Stimulated activated CD8-positive, alpha-beta memory T cell treated with anti-CD3 and anti-CD28 coated beads, Interleukin-2, amount 100 ng/mL, for 1 hour (primary cell): Measurements from ENCODE around the gene CABCOCO1.
A peak's percentile ranks its signal among the peaks of the same experiment; 100 is the strongest.
"Not testable (repeated sequence)": the region's sequence is repeated elsewhere in the genome, so short reads cannot be mapped to it uniquely, and the experiment has no call there.

ENCODE experiments used
- DNase-seq, 2 donors: peaks; one replicate each; pipeline ENCODE4 v3.0.0-alpha.2; 2020; ENCODE audit warnings: low read depth in 2 of 2

Gene CABCOCO1

GRCh38 chr10:61712105-61712504 lies 49.4 kb downstream of the CABCOCO1 start:
- not testable (repeated sequence) for DNase-seq

DNA sequence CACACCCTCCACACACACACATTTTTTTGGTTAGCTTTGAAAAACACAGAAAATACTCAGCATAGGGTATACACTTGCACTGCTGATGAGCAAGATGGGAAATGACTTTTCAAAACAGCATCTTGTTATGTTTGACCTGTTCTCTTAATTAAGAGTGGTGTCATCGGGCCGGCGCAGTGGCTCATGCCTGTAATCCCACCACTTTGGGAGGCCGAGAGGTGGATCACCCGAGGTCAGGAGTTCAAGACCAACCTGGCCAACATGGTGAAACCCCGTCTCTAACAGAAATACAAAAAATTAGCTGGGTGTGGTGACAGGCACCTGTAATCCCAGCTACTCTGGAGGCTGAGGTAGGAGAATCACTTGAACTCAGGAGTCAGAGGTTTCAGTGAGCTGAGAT lies 56.7 kb downstream of the CABCOCO1 start:
- not testable (repeated sequence) for DNase-seq

GRCh38 chr10:61719906-61720305 lies 57.2 kb downstream of the CABCOCO1 start:
- DNase-seq = no peak

DNA sequence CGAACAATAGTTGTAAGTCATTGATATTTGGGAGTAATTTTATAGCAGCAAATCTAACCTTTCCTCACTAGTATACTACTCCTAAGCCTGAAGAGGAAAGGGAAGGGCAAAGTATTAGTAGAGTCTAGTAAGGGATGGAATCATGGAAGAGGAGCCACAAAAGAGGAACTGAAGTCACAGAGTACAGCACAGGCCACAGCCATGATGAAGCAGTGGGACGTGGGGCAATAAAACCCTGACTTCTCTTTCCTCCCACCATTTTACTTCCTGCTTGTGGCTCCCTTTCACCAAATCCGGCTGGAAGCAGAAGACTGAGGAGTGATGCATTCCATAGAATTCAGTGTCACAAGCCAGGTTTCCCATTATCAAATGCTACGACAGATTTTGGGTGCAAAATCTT lies 58.7 kb downstream of the CABCOCO1 start:
- DNase-seq = no peak

DNA sequence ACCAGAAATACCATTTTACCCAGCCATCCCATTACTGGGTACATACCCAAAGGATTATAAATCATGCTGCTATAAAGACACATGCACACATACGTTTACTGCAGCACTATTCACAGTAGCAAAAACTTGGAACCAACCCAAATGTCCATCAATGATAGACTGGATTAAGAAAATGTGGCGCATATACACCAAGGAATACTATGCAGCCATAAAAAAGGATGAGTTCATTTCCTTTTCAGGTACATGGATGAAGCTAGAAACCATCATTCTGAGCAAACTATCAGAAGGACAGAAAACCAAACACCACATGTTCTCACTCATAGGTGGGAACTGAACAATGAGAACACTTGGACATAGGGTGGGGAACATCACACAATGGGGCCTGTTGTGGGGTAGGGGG lies 62.5 kb downstream of the CABCOCO1 start:
- DNase-seq = not testable (repeated sequence)

GRCh38 chr10:61729596-61729995 lies 66.9 kb downstream of the CABCOCO1 start:
- DNase-seq = no peak

GRCh38 chr10:61730671-61731070 lies 67.9 kb downstream of the CABCOCO1 start:
- no peak for DNase-seq

- DNase-seq = no peak
Observed at GRCh38 chr10:61731638-61732037, 68.9 kb downstream of the CABCOCO1 start.

DNA sequence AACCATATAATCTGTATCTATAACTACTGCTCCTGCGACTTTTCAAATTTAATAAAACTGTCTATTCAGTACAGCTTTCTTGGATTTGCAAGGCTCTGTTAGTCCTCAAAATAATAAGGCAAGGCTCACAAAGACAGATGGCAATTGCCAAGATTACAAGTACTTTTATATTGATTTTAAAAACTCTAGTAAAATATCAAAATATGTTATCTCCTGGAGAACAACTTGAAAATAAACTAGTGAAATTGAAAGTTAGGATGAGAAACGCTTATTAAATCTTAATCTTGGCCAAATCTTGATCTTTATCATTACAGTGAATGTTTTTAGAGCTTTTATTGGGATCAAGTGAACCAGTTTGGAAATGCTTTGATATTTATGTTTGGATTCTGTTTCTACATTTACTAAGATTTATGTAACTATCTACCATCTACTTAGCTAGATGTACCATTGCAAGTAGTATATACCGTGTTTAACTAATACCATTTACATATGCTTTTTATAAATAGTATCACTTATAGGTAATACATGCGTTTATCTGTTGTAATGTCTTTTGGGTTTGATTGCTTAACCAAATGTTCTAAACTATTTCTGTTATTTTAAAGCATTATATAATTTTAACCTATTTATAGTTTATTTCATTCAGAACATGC lies 70.0 kb downstream of the CABCOCO1 start:
- no peak for DNase-seq

GRCh38 chr10:61733358-61733940 lies 70.7 kb downstream of the CABCOCO1 start:
- no peak for DNase-seq

GRCh38 chr10:61735882-61736281 lies 73.2 kb downstream of the CABCOCO1 start:
- DNase-seq = no peak

GRCh38 chr10:61737455-61737854 lies 74.7 kb downstream of the CABCOCO1 start:
- DNase-seq = not testable (repeated sequence)

DNA sequence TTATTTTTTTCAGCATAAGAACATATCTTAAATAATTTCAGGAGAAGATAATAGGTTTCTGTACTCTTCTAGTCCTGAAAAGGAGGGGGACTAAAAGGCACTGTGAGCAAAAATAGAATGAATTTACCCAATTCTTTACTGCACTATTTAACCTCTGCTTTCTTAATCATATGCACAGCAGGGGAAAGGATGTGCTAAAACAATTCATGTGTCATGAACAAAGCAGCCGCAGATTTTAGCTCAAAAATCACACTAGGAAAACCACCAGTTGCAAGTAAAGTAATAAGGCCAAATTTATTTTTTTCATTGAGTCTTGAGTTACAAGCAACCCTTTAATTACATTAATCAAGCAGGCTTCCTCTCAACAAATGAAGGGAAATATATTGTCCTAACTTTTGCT lies 80.1 kb downstream of the CABCOCO1 start:
- no peak for DNase-seq

DNA sequence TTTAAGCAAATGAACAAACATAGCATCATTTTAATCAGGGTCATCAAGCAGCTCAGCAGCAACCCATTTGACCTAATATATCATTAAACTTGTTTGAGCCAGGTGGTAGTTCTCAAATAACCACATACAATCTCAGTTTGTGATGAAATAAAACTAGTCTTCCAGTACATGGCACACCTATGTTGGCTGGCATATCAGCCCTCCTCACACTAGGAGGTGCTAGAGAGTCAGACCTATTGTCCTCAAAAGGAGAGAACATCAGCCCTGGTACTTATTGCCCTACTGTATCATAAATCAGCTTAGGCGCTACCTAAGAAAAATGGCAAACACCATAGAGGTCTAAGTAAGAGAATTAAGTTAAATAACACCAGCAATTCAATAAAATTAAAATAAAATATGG lies 81.7 kb downstream of the CABCOCO1 start:
- no peak for DNase-seq

GRCh38 chr10:61746377-61746776 lies 83.6 kb downstream of the CABCOCO1 start:
- DNase-seq = no peak

DNA sequence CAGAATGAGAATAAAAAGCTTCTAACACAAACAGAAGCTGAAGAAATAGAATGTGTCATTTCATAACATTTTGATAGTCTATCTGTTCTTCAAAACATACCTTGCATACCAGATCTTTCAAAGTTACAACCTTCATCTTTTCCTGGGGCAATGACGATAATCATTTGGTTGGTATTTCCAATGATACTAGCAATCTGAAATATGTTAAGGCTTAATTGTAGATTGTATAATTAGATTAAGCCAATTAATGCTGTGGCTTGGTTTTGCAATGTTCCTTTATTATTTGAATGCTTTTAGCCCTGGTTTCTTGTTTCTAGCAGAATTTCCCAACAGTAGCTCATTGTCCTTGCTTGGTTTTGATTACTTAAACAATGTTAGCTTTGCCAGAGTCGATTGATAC lies 84.6 kb downstream of the CABCOCO1 start:
- no peak for DNase-seq

DNA sequence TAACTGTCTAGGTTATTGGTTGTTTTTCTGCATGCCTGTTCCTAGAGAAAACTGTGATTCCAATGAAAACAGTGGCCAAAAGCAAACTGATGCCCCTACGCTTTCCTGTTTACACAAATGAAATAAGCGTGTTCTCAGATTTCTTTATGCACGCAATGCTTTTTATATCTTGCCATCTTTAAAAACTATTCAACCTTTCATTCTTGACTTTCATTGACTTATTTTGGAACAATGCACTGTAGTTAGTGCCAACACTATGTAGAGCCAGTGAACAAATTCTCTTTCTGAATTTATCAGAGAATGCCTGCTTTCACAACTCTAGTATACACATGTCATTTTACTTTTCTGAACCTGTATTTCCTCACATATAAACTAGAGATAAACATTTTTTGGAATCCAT lies 86.6 kb downstream of the CABCOCO1 start:
- DNase-seq = no peak

DNA sequence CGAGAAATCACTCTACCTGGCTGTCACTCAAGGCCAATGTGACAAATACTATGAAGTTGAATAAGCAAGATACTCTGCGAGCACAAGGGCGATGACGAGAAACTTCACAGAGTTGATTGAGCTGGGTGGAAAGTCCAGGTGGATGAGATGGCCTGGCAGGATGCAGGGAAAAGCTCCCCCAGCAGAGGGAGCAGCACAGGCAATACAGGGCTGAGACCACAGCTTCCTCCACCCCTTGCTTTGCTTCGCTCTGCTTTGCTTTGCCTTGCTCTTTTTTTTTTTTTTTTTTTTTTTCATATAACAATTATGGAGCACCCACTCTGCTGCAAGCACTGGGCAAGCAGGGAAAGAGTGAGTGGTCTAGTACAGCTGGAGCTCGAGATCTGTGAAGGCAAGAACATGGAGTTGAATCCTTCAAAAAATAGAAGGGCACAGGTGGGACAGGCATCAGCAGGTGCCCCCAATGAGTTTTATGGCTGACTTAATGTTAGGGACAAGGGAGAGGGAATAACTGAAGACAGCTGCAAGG lies 88.3 kb downstream of the CABCOCO1 start:
- peak; percentile 6 to 43 for DNase-seq

GRCh38 chr10:61751599-61751998 lies 88.9 kb downstream of the CABCOCO1 start:
- DNase-seq = no peak

DNA sequence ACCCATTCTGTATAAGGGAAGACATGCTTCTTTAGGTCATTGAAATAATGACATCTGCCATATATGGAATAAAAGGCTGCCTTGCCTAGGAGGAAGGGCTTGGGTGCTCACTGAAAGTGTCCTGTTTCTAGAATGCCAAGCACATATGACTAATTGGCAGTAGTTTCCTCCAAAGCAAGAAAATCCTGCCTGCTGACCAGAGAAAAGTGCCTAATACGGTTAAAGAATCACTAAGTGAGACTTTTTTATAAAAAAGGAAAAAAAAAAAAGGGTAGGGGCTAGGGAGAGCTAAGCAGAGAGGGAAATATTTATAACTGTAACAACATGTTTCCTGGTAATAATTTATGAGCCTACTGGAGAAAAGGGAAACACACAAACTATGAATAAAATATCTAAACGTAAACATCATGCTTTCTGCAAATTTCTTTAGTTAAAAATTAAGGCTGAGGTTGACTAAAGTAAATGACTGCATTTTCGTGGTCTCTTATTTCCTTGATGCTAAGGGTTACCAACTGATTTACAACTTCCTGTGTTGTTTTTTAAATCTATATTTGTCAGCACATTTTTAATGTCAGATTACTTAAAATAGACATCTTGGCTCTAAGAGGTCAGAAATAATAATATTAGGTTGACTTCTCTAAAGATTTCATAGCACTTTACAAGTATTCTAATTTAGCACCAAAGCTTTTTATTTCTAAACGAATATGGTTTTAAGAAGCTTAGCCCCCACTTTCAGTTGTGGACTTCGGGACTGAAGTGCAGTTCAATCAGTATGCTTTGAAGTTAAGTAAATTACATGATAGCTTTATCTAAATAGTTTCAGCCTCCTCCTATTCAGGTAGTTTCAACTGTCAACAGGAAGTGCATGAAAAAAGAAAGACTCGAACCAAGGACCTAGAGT lies 89.6 kb downstream of the CABCOCO1 start:
- no peak for DNase-seq

DNA sequence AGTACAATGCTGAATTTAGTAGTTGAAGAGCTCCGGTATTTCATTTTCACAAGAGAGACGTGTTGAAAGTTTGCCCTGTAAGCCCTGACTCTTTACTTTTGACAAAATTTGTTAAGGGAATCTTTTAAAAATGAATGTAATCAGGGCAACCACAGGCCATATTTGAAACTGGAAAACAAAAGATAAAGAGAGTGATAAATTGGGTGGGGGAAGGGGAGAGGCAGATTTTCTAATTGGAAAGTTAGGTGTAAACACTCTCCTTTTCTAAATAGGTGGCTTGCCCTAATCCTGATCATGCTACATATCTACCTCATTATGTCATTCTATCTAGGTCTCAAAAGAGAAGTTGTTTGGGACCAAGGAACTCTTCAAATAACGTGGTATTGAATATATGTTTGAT lies 90.7 kb downstream of the CABCOCO1 start:
- no peak for DNase-seq
